OCI-LY3 (cell line): ENCODE data around the gene TMEM232.

Source experiments
- CTCF ChIP-seq: fragments of 200-600, 300-600 bp; sonication (generic); IDR thresholded peaks from 2 replicates; pipeline ENCODE4 v1.5.1; 2014; ENCODE audit warnings: antibody characterized with exemption, low read length, low read depth
- EZH2phosphoT487 ChIP-seq: fragments of 200-600 bp; shearing (Covaris generic); IDR thresholded peaks from 2 replicates; pipeline ENCODE4 v1.6.1; 2018; ENCODE audit warnings: antibody characterized with exemption, mixed run types, low read depth

- TF ChIP-seq CTCF = no peak
- no peak for TF ChIP-seq EZH2phosphoT487
These were observed 114.7 kb downstream of the TMEM232 start for GRCh38 chr5:110611817-110612216.
